ENCODE measurements around the gene ETNK2.

Gene ETNK2

DNA sequence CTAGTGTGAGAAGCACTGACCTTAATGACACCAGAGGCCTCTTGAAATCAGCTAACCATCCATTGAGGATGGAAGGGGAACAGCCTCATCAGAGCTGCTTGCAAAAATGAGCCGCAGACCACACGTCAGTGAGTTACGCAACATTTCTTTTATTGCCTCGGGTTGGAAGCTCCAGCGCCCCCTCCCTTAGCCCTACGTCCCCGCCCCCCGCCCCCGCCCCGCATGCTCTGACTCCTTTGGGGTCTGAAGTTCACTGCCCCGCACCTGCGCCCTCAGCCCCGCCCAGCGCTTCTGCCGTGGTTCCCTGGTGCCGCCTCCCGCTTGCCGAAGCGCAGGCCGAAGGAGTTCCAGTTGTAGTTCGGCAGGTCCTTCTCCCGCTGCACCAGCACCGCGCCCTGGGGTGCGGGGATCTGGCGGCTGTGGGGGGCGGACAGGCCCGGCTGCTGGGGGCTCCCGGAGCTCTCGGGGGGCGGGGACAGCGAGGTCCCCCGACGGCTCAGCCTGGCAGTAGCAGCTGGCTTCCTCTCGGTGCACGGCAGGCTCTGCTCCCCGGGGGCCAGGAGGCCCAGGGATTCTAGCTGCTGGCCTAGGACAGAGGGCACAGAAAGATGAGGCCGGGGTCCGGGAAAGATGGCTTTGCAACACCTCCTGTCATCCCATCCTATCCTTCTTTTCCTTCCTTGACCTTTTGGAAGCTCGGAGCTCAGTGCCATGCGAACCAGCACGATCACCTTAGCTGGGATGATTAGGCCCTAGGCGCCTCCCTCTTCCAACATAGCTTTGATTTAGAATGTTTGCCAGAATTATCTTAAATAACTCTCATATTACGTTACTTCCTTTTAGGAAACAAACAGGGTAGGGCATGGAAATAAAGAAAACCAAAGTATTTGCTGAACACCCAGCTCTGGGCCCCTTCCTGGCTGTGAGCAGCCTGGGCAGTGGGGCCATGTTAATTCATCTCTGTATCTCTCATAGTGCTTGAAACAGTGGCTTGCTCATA lies 38.7 kb upstream of the ETNK2 start:
- no peak for TF ChIP-seq ZNF274 (IDR thresholded peaks at IDR 0.05; ENCODE audit: low read depth, low read length)
- H3K4me3 ChIP-seq (ENCODE audit: low read length), result no peak overlapping the region

DNA sequence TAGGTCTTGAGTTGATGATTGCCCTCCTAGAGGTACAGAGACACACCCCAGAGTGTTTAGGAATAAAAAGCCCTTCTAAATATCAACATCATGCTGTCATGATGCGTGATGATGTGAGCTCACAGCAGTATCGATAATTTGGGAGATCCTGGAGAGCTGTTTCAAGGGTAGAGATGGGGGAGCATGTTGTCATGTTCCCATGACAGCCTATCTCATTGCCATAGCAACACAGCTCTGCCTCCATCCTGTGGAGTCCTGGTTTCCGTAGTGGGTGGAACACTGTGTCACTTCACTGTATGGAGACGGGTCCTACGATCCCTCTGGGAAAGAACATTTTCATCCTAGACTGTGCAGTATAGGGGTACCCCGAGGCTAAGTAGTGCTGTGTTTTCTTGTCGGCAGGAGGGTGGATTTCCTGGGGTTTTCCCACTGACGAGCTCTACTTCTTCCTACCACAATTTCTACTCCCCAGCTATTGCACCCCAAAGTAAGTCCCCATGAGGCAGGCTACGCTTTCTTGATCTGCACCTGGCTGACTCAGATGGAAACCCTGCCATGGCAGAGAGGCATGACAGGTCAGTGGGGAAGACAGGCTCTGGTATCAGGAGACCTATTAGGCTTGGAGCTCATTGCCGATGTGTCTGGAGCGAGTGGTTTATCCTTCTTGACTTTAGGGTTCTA lies 37.3 kb upstream of the ETNK2 start:
- no peak for TF ChIP-seq ZNF274 (IDR thresholded peaks at IDR 0.05; ENCODE audit: low read depth, low read length)
- no peak overlapping the region for H3K4me3 ChIP-seq (ENCODE audit: low read length)

DNA sequence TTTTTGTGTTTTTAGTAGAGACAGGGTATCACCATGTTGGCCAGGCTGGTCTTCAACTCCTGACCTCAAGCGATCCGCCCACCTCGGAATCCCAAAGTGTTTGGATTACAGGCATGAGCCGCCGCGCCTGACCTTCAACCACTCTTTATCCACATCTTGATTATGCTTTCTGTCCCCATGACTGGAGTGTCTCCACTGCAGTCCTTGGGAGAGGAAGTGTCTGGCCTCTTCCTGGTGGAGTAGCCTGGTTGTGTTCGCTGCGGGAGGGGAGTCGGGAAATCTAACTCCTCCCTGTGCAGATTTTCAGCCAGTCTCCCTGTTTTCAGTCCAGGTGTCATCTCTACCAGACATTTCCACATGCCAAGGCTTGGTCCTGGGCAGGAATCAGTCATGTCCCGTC lies 34.8 kb upstream of the ETNK2 start:
- no peak overlapping the region for H3K4me3 ChIP-seq (ENCODE audit: low read length)
- no peak for TF ChIP-seq ZNF274 (IDR thresholded peaks at IDR 0.05; ENCODE audit: low read depth, low read length)

DNA sequence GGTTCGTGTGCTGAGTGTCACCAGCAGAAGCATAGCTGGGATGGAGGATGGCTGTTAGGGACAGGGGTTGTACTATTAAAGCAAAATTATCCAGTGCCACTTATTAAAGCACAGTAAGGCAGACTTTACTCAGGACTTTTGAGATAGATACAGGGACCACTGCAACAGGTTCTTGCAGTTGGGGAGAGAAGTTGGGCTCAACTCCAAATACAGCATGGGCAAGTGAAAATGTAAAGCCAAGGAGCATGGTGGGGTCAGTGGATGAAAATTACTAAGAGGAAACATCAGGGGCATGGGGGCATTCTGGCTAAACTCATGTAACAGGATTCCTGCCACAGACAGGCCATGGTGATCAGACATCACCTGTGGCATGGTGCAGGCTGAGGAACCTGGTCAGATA lies 29.3 kb upstream of the ETNK2 start:
- no peak for TF ChIP-seq ZNF274 (IDR thresholded peaks at IDR 0.05; ENCODE audit: low read depth, low read length)
- H3K4me3 ChIP-seq (ENCODE audit: low read length), result no peak overlapping the region

DNA sequence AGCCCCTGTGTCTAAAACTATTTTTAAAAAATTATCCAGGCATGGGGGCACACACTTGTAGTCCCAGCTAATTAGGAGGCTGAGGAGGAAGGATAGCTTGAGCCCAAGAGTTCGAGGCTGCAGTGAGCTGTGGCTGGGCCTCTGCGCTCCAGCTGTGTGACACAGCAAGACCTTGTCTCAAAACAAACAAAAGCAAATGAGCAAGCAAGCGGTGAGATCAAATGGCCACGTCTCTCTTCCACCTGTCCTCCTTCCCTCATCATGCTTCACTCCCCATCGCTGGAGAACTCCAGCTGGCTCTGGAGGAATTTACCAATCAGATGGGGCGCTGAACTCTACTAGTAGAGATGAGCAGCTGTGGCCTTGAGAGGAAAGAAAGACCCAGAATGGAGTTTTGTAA lies 28.3 kb upstream of the ETNK2 start:
- no peak for TF ChIP-seq ZNF274 (IDR thresholded peaks at IDR 0.05; ENCODE audit: low read depth, low read length)
- no peak overlapping the region for H3K4me3 ChIP-seq (ENCODE audit: low read length)

DNA sequence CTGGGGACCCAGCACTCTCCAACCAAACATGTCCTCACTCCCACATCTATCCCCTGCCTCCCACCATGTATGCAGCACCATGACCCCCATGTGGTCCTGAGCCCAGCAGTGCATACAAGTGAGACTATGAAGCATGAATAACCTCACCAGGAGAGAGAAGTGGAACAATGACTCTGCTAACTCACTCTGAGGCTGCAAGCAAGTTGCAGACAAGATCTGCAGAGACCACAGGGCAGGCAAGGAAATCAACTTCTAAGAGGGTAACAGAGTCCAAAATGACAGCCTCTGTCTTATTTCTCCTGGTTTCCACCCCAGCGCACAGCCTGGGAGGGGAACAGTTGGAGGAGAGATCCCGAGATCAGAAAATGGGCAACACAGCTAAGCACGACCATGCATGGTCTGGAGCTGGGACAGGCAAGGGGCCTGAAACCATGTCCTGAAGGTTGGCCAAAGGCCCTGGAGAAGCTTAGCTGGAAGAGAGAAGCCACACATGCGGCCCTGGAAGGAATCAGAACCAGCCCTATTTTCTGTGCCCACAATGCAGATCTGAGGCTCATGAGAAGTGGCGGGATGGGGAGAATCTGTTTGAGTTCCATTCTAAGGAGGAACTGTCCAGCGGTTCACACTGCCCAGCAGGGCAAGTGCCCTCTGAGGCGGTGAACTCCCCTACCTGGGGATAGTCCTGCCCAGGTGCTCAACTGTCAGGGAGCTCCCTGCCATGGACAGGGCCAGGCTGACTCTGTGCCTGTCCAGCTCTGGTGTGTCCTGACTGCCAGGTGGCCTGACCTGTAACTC lies 26.8 kb upstream of the ETNK2 start:
- H3K4me3 ChIP-seq (ENCODE audit: low read length), result no peak overlapping the region
- no peak for TF ChIP-seq ZNF274 (IDR thresholded peaks at IDR 0.05; ENCODE audit: low read depth, low read length)

DNA sequence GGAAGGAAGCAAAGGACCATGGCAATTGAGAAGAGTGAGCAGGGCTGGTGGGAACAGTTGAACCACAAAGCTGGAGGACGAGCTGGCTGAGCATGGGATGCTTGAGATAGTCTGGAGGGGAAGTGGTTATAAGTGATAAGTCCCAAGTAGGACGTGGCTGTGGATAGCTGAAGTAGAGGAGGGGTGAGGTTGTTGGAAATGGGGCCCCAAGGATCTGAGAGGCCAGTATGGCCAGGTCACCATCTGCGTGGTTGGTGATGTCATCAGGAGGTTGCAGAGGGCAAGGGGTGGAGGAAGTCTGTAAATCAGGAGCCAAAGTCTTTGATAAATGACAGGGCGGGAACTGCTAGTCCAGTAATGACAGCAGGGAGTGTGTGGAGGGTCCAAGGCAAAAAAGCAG lies 25.3 kb upstream of the ETNK2 start:
- TF ChIP-seq ZNF274 (IDR thresholded peaks at IDR 0.05; ENCODE audit: low read depth, low read length), result no peak
- H3K4me3 ChIP-seq (ENCODE audit: low read length), result no peak overlapping the region

DNA sequence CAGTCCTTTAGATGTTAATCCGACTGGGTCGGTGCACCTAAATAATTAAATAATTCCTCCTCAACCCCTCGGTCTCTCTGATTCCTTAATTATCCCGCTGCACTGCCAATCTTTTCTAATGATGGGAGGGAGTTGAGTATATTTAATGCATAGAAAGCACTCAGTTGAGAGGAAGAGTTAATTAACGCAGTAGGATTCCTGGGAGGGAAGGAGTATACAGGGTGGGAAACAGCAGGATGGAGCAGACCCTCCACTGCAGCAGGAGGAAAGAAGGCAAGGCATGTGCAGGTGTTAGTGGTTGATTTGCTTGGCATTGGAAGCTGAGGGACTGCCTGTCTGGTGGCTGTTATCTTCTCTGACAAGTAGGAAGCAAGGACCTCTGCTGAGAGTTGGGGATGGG lies 24.2 kb upstream of the ETNK2 start:
- TF ChIP-seq ZNF274 (IDR thresholded peaks at IDR 0.05; ENCODE audit: low read depth, low read length), result no peak
- H3K4me3 ChIP-seq (ENCODE audit: low read length), result no peak overlapping the region

DNA sequence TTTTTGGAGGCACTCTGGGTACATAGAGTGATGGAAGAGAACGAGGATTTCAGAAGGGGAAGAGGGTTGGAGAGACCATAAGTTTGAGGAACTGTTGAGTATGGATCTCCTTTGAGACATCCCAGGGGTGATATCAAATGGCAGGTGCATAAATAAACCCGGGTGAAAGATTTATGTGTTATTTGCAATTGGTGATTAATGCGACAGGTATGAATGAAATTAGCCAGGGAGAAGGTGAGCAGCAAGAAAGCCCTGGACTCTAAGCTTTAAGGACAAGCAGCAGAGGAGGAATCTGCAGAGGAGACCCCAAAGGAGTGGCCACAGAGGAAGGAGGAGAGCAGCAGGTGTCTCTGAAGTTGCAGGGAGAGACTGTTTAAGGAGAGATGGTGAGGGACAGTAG lies 23.1 kb upstream of the ETNK2 start:
- no peak overlapping the region for H3K4me3 ChIP-seq (ENCODE audit: low read length)
- TF ChIP-seq ZNF274 (IDR thresholded peaks at IDR 0.05; ENCODE audit: low read depth, low read length), result no peak

DNA sequence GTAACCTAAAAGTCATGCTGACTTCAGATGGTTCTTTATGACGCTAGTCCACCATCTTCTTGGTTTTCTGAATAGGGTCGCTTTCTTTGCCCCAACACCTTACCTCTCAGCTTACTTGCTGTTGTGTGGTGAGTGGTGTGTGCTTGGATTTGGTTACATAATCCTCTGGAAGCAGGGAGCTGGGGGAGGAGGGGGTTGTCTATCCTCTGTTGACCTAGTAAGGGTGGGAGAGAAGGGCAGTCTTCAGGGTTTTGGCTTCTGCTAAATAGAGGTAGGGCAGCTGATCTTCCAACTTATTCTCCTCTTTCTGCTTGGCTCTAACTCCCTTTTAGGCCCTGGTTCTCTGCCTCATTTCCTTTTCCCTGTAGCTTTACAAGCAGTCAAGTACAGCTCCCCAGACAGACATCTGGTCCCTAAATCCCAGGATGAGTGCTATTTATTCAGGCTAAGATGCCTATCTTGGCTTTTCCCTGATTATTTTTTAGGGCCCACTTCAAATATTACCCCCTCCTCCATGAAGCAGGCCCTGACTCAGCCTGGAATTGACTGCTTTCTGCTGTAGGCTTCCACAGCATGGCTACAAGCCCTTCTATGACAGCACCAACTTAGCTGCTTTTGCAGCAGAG lies 20.7 kb upstream of the ETNK2 start:
- H3K4me3 ChIP-seq (ENCODE audit: low read length), result no peak overlapping the region
- TF ChIP-seq ZNF274 (IDR thresholded peaks at IDR 0.05; ENCODE audit: low read depth, low read length), result no peak

DNA sequence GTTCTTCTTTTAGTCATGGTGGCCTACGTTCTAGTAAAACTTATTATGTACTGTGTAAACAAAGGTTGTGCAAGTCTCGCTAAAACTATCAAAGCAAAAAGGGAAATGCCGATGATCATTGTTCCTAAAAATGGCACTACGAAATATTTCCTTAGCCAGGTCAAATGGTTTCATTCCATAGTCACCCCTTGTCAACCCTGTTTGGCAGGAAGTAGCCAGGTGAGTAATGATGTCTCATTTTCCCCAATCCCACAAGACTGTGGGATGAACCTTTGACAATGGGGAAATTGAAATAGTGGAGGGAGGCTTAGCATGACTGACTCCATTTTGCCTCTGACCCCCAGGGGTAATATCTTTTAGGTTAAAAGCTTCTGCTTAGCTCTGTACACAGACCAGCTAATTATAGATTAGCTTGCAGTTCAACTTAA lies 19.9 kb upstream of the ETNK2 start:
- H3K4me3 ChIP-seq (ENCODE audit: low read length), result no peak overlapping the region
- TF ChIP-seq ZNF274 (IDR thresholded peaks at IDR 0.05; ENCODE audit: low read depth, low read length), result no peak

DNA sequence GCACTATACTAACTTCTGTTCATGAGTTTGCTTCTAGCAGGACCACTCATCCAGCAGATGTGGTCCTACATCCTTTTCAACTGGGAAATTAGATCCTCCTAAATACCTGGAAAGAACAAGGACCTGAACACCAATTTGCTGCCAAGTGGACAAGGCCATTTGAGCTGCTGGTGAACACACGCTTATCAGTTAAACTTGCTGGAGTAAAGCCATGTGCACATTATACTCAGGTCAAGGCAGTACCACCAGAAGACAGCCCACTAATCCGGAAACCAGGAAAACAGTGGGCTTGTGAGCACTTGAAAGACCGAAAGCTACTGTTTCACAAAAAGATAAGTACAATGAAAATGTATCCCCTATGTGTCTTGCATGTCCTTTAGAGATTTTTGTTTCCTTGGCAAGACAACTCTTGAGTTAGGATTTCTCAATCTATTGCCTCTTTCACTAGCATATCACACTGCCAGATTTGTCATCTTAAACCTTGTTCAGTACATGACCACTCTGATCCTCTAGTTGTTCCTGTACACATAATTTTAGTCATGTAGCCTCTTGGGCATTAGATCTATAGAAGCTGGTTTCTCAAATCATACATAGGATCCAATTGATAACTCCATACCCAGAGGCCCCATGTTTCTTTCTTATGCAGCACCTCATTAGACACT lies 18.8 kb upstream of the ETNK2 start:
- no peak overlapping the region for H3K4me3 ChIP-seq (ENCODE audit: low read length)
- no peak for TF ChIP-seq ZNF274 (IDR thresholded peaks at IDR 0.05; ENCODE audit: low read depth, low read length)

DNA sequence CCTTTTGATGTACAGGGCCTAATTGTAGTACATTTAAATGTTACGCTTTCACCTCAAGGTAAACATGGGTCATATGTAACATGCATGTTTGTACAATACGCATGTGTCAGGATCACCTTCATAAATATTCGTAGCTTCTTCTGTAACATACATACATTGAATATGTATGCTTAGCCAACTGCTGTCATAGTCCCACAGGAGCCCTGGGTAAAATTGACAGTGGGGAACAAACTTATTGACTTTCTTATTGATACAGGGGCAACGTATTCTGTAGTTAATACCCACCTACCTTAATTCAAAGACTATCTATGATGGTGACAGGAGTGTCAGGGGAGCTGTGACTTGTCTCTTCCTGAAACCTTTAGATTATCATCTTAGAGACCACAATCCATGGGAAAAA lies 18.0 kb upstream of the ETNK2 start:
- TF ChIP-seq ZNF274 (IDR thresholded peaks at IDR 0.05; ENCODE audit: low read depth, low read length), result no peak

More for the DNA sequence above, 18.0 kb upstream of the ETNK2 start:
- no peak overlapping the region for H3K4me3 ChIP-seq (ENCODE audit: low read length)
